HG03139 (cell line): ENCODE results near the gene JCAD.
"Not testable (repeated sequence)": the region's sequence is repeated elsewhere in the genome, so short reads cannot be mapped to it uniquely, and the experiment has no call there.

Experiments
- ATAC-seq: cut with Tn5 transposase; IDR thresholded peaks from one replicate; pipeline ENCODE4 v1.9.1; 2021; ENCODE audit not compliant: unreplicated experiment

JCAD gene

GRCh38 chr10:29991382-29991781 lies 68.0 kb downstream of the JCAD start:
- no peak for ATAC-seq

GRCh38 chr10:29987471-29987870 lies 71.9 kb downstream of the JCAD start:
- no peak for ATAC-seq

DNA sequence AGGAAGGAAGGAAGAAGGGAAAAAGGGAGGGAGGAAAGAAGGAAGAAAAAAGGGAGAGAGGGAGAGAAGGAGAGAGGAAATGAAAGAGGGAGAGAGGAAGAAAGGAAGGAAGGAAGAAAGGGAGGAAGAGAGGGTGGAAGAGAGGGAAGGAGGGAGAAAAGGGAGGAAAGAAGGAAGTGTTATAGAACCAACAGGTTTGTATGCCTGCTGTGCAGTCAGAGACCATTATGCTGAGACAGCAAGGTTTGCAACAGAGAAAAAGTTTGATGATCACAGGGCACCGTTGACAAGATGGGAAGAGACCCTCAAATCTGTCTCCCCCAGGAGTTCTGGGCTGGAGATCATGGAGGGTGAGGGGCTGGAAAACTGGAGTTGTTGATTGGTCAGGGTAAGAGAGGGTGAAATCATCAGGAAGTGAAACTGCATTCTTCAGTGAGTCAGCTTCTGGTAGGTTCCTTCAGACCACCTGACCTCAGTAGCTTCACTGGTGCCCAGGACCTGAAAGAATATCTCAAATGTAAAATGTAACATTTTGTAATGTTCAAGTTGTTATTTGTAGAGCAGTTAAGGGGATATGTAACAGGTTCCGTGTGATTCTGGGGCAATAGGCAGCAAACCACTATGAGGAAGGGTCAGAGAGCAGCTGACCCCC lies 76.3 kb downstream of the JCAD start:
- ATAC-seq, result no peak

DNA sequence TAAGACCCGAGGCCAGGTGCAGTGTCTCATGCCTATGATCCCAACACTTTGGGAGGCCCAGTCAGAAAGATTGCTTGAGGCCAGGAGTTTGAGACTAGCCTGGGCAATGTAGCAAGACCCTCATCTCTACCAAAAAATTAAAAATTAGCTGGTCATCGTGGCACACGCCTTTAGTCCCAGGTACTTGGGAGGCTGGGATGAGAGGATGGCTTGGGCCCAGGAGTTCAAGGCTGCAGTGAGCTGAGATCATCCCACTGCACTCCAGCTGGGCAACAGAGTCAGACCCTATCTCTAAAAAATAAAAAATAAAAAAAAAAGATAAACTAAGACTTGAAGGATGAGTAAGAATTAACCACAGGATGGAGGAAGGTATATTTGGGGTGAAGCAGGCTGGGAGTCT lies 77.9 kb downstream of the JCAD start:
- ATAC-seq, result no peak

GRCh38 chr10:29980084-29980483 lies 79.3 kb downstream of the JCAD start:
- no peak for ATAC-seq

GRCh38 chr10:29979421-29979779 lies 80.0 kb downstream of the JCAD start:
- not testable (repeated sequence) for ATAC-seq

DNA sequence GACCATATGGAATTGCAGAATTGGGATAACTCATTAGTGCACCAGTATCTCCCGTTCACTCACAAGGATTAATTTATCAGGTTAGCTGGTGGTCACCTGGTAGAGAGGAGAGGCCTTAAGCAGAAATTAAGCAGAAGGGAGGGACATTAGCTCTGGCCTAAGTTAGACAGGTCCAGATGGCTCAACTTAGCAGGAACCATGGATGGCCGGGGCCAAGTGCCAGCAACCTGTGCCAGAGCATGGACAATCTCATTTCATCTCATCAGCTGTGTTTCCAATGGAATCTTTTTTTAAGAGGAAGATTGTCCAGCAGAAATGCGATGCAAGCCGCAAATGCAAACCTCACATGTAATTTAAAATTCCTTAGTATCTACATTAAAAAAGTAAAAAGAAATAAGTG lies 82.2 kb downstream of the JCAD start:
- ATAC-seq, result no peak

GRCh38 chr10:29976134-29976533 lies 83.3 kb downstream of the JCAD start:
- no peak for ATAC-seq

DNA sequence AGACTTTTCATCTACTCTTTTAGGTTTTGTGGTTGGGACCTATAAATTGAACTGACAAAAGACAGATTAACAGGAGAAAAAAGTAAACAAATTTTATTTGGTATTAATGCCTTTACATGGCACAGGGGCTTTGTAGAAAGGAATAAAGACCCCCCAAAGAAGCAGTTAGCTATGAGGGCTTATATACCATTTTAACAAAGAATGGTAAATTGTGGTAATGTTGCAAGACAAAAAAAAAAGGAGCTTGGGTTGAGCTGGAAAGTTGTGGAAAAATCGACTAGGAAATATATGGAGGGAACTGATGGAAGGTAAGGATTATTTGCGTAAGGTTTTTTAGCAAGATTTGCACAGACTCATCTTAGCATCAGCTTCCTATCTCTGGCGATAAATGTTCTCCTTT lies 84.6 kb downstream of the JCAD start:
- no peak for ATAC-seq

DNA sequence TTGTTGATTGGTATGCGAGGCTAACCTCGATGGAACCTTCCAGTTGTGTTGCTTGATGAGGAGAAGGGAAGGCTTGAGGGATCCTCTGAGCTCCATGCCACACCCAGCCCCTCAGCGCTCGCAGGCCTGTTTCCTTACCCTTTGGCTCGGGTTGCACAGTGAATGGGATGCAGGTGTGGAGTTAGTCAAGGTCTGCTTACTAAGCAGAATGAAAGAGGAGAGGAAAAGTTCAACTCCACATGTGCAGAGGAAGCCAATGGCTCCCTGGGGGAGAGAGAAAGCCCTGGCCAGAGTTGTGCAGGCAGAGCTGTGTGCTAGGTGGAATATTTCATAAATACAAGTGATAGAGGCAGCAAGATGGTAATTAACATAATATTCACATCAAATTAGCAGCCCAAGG lies 85.5 kb downstream of the JCAD start:
- ATAC-seq, result no peak

DNA sequence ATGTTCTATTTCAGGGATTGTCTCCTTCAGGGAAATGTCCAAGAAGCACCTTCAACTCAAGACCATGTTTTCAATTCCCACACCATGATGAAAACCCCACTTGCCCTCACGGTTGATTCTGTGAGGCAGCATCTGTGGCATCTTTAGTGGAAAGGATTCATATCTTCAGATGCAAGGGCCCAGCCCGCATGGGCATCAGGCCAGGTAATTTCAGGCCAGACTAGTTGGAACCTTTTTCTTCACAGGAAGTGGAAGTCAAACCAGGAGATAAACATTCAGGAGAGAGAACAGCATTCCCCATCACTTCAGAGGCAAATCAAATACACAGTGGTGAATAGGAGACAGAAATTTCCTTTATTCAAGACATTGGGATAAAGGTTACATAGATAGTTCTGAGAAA lies 88.8 kb downstream of the JCAD start:
- no peak for ATAC-seq

- ATAC-seq, result no peak
Observed at GRCh38 chr10:29970012-29970396, 89.4 kb downstream of the JCAD start.

DNA sequence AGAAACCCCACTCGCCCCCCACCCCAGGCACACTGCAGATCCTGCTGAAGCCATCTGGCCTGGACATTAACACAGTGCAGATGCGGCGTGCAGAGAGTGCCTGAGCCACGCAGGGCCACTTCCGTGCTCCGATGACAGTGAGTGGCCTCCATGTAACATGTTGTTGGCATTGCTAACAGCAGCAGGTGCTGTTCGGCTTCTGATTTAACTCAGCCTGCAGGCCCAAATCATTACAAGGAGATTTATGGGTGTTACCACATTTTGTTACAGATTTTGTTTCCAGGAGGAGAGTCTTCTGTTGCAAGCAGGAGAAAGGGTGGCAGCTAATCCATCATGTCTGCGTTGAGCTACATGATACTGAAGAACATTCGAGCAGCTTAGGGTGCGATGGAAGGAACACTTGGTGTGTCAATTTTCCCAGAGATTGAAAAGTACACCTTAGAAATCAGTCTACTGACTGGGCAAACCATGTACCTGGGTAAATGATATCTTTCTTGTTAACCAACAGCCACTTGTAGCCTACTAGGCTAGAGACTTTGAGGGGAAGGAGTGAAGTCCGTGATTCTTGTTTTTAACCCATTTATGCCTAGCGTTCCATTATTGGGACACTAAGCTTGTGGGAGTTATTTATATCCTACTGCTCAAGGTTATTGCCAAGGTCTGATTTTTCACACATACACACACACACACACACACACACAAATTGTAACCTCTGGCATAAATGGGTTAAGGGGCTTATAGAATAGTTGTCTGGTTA lies 90.0 kb downstream of the JCAD start:
- ATAC-seq, result no peak

DNA sequence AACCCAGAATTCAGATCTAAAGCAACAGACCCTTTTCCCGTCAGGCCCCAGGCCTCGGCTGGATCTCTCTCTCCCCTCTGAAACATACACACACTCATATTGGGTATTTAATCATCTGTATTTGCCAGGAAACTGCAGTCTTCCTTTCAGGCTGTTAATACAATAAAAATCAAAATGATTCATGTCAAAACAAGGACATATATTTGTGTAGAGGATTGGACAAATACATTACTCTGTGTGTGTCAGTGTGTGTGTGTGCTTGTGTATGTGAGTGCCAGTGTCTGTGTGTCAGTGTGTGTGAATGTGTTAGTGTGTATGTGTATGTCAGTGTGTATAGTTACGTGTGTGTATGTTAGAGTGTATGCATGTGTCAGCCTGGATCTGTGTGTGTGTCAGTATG lies 90.8 kb downstream of the JCAD start:
- ATAC-seq, result no peak

DNA sequence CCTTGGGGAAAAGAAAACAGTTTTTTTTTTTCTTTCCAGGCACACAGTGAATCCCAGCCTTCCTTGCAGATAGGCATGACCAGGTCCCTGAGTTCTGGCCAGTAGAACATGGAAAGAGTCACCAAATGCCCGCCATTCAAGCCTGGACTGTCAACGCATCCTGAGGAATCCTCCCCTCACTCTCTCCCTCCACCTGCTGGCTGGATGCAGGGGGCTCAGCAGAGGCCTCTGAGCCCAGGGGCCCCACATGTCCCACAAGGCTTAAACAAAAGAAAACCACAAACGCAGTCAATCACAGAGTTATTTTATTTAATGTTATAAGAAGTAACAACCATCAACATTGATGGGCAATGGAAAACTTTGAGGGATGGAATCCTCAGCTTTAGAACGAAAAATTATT lies 93.1 kb downstream of the JCAD start:
- ATAC-seq, result no peak
